Tibial nerve (tissue), 4 donors: ENCODE data around the gene DUSP19. TPM values are rescaled to one million over a fixed set of nuclear protein-coding genes. Genes with fewer than 3 reads are reported as not detected.

Source experiments
- DNase-seq, 2 donors: peaks; one replicate each; pipeline ENCODE4 v3.0.0-alpha.2; 2019; ENCODE audit warnings: low spot score in 2 of 2
- H3K27ac ChIP-seq, 4 donors: fragments of 200-600 bp; sonication (generic) in 3 of 4; one replicate each; pipeline ENCODE4 v1.5.1; 2017 to 2019; ENCODE audit warnings: mild to moderate bottlenecking in 1 of 4
- H3K27me3 ChIP-seq, 2 donors: fragments of 200-600 bp; sonication (generic) in 1 of 2; one replicate each; pipeline versions ENCODE4 v1.5.1 to v1.6.0; 2017 to 2019
- H3K36me3 ChIP-seq, 3 donors: fragments of 200-600 bp; sonication (generic); one replicate each; pipeline ENCODE4 v1.5.1; 2018 to 2019
- H3K4me1 ChIP-seq, 4 donors: fragments of 200-600 bp; sonication (generic) in 3 of 4; one replicate each; pipeline ENCODE4 v1.5.1; 2017 to 2019
- H3K4me3 ChIP-seq, 4 donors: fragments of 200-600 bp; sonication (generic) in 3 of 4; one replicate each; pipeline ENCODE4 v1.5.1; 2017 to 2019; ENCODE audit warnings: mild to moderate bottlenecking in 1 of 4, moderate library complexity in 1 of 4
- H3K9me3 ChIP-seq, 4 donors: fragments of 200-600 bp; sonication (generic) in 3 of 4; one replicate each; pipeline ENCODE4 v1.5.1; 2017 to 2019
- EP300 ChIP-seq, 2 donors: sonication (generic); formaldehyde crosslinking; IDR thresholded peaks; one replicate each; pipeline ENCODE4 v1.6.1; 2017; ENCODE audit warnings: antibody characterized with exemption in 2 of 2, mild to moderate bottlenecking in 1 of 2
- POLR2A ChIP-seq, 2 donors: fragments of 450-650 bp; IDR thresholded peaks; one replicate each; pipeline ENCODE4 v1.6.1; 2017; ENCODE audit warnings: antibody characterized with exemption in 2 of 2, mild to moderate bottlenecking in 2 of 2, moderate library complexity in 2 of 2
- WGBS, 2 donors: methylation state at CpG; one replicate each; pipeline ENCODE4 v1.1.5; 2018; 5-methylcytosine and 5-hydroxymethylcytosine counted together
- total RNA-seq, 4 donors: library from RNA; depleted of rRNA; stranded (reverse); fragments of >200 nt; gene quantifications; one replicate each; pipeline ENCODE4 v1.1.0, GENCODE V29; 2016
- TF ChIP-seq, protein P1 (sequence below), 5 experiments: fragments of 200-600 bp in 3 of 5; fragments of 450-650 bp in 2 of 5; sonication (generic) in 3 of 5; IDR thresholded peaks; one replicate each; pipeline ENCODE4 v1.5.1; 2016 to 2019; ENCODE audit warnings: antibody characterized with exemption in 5 of 5, mild to moderate bottlenecking in 3 of 5, moderate library complexity in 2 of 5

DUSP19 gene
- total RNA-seq, 4 donors from 2014 or later = 0.90 to 3.1 (median 2.0) TPM

- Histone ChIP-seq H3K4me1 (no peaks in the 10 kb centered on the region), H3K9me3 (no peaks in the 10 kb centered on the region), H3K27ac (no peak overlapping the region), H3K36me3 (peaks cover 0 to 4% (median 0%) of the 10 kb centered on the region in 3 donors), H3K27me3 (no peaks in the 10 kb centered on the region), H3K4me3 (no peak overlapping the region)
- TF ChIP-seq, protein P1, sequence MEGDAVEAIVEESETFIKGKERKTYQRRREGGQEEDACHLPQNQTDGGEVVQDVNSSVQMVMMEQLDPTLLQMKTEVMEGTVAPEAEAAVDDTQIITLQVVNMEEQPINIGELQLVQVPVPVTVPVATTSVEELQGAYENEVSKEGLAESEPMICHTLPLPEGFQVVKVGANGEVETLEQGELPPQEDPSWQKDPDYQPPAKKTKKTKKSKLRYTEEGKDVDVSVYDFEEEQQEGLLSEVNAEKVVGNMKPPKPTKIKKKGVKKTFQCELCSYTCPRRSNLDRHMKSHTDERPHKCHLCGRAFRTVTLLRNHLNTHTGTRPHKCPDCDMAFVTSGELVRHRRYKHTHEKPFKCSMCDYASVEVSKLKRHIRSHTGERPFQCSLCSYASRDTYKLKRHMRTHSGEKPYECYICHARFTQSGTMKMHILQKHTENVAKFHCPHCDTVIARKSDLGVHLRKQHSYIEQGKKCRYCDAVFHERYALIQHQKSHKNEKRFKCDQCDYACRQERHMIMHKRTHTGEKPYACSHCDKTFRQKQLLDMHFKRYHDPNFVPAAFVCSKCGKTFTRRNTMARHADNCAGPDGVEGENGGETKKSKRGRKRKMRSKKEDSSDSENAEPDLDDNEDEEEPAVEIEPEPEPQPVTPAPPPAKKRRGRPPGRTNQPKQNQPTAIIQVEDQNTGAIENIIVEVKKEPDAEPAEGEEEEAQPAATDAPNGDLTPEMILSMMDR (IDR thresholded peaks at IDR 0.05) = no peak
- no peak for TF ChIP-seq POLR2A (IDR thresholded peaks at IDR 0.05)
- TF ChIP-seq EP300 (IDR thresholded peaks at IDR 0.05) = no peak
- DNase-seq = no peak
- WGBS, 2 donors = 88 to 93% methylated on average over 7 of the region's 7 CpGs
These were observed 12.9 kb downstream of the DUSP19 start for GRCh38 chr2:183091318-183091953.

DNA sequence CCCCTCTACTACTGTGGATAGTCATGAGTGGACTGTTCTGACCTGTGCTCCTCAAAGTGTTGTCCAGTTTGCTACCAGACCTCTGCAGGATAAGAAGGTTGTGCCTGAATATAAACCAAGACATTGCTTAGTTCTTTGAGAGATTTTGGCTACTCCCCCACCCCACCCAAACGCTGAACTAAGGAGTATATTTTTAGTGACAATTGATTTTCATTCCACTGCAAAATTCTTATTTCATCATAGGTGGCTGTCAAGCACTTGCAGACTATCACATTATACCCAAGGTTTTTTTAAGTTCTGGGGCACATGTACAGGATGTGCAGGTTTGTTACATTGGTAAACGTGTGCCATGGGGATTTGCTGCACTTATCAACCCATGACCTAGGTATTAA lies 13.4 kb downstream of the DUSP19 start:
- Histone ChIP-seq H3K27ac (no peak overlapping the region), H3K4me1 (no peaks in the 10 kb centered on the region), H3K4me3 (no peak overlapping the region), H3K9me3 (no peaks in the 10 kb centered on the region), H3K36me3 (peaks cover 0 to 4% (median 0%) of the 10 kb centered on the region in 3 donors), H3K27me3 (no peaks in the 10 kb centered on the region)
- 90 to 91% methylated on average over 2 of the region's 2 CpGs for WGBS, 2 donors
- TF ChIP-seq POLR2A (IDR thresholded peaks at IDR 0.05) = no peak
- TF ChIP-seq, protein P1 (IDR thresholded peaks at IDR 0.05) = no peak
- TF ChIP-seq EP300 (IDR thresholded peaks at IDR 0.05) = no peak
- DNase-seq = no peak

DNA sequence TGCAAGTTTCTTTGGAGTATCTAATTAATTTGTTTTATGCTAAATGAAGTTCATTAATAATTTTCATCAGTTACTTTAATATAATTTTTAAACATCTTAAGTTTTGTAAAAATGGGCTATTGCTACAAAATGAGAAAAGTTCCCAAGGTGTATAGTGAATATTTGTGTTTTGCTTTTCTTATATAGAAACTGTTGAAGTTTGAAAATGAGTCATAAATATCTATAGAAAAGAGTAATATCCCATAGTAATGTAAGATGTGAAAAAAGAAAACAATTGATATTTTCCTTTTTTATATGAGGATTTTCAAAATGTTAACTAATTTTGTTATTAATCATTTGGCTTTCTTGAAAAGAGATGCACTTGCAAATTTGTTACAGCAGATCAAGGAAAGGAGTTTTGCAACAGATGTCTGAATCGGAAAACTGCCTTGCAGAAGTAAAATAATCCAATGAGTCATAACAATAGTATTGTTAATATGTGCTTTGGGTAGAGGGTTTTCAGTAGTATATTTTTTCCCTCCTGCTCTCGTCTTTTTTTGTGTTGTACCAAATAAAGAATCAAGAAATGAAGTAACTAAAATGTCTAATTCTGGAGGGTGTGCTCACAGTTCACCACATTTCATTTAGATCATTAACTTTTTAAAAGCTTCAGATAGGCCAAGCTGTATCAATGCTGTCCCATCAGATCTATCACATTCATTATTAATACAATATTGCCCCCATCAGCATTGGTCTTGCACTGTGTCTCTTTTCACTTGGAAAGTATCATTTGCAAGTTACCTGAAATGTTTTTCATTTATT lies 15.5 kb downstream of the DUSP19 start:
- TF ChIP-seq EP300 (IDR thresholded peaks at IDR 0.05) (no peak), POLR2A (IDR thresholded peaks at IDR 0.05) (no peak)
- TF ChIP-seq, protein P1 (IDR thresholded peaks at IDR 0.05) = no peak
- no peak overlapping the region for H3K27ac ChIP-seq
- DNase-seq = no peak

GRCh38 chr2:183105402-183106134 lies 27.0 kb downstream of the DUSP19 start:
- TF ChIP-seq POLR2A (IDR thresholded peaks at IDR 0.05) = no peak
- TF ChIP-seq, protein P1 (IDR thresholded peaks at IDR 0.05) = no peak
- TF ChIP-seq EP300 (IDR thresholded peaks at IDR 0.05) = no peak
- 69 to 73% methylated on average over 4 of the region's 4 CpGs for WGBS, 2 donors
- H3K27me3 ChIP-seq = no peaks in the 10 kb centered on the region
- no peak overlapping the region for H3K27ac ChIP-seq
- DNase-seq = no peak
- no peaks in the 10 kb centered on the region for H3K36me3 ChIP-seq
- H3K4me3 ChIP-seq = no peak overlapping the region
- no peaks in the 10 kb centered on the region for H3K9me3 ChIP-seq
- H3K4me1 ChIP-seq = no peaks in the 10 kb centered on the region

More for the DNA sequence above, 15.5 kb downstream of the DUSP19 start:
- no peak overlapping the region for H3K4me3 ChIP-seq
- H3K9me3 ChIP-seq = no peaks in the 10 kb centered on the region
- 42 to 45% methylated on average over 2 of the region's 2 CpGs for WGBS, 2 donors
- no peaks in the 10 kb centered on the region for H3K4me1 ChIP-seq
- peaks cover 0 to 3% (median 0%) of the 10 kb centered on the region in 3 donors for H3K36me3 ChIP-seq
- no peaks in the 10 kb centered on the region for H3K27me3 ChIP-seq
